Amniotic stem cell (primary cell): ENCODE measurements around the gene LYPD3.

ENCODE experiments used
- DNase-seq: peaks from one replicate; lab custom pipeline; 2025; lab: John Stamatoyannopoulos, UW

The LYPD3 gene

DNA sequence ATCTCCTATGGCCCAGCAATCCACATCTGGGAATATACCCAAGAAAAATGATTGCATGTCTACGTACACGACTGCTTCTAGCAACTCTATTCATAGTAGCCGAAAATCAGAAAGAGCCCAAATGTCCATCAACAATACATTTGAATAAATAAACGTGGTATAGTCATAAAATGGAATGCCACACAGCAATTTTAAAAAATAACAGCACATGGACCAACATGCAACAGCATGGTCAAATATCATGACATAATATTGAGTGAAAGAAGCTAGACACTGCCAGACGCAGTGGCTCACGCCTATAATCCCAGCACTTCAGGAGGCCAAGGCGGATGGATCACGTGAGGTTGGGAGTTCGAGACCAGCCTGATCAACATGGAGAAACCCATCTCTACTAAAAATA, 34.4 kb downstream of the LYPD3 start:
- DNase-seq = no peak

DNA sequence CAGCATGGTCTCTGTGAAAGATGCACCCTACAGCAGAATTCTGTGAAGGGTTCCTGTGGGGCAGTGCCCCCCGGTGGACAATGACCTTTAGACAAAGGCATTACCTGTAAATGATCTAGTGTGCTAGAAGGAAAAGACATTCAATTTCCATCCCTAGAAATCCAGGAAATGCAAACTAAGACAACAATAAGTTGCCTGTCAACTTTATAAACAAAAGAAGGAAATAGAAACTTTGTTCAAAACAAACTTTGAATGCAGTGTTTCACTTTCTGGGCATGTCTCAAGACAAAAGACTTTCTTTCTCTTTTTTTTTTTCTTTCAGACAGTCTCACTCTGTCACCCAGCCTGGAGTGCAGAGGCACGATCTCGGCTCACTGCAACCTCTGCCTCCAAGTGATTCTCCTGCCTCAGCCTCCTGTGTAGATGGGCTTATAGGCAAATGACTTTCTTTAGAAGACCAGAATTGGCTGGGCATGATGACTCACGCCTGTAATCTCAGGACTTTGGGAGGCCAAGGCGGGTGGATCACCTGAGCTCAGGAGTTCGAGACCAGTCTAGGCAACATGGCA, 35.2 kb downstream of the LYPD3 start:
- DNase-seq = no peak

DNA sequence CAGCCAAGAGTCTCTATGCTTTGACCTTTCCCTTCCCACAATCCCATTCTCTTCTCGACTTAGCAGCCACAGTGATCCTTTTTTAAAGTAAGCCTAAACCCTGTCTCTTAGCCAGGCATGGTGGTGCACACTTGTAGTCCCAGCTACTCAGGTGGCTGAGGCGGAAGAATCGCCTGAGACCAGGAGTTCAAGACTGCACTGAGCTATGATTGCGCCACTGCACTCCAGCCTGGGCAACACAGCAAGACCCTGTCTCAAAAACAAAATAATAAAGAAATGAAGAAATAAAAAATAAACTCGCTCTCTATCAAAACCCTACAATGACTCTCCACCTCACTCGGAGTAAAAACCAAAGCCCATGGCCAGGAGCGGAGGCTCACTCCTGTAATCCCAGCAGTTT, 36.0 kb downstream of the LYPD3 start:
- DNase-seq = no peak

DNA sequence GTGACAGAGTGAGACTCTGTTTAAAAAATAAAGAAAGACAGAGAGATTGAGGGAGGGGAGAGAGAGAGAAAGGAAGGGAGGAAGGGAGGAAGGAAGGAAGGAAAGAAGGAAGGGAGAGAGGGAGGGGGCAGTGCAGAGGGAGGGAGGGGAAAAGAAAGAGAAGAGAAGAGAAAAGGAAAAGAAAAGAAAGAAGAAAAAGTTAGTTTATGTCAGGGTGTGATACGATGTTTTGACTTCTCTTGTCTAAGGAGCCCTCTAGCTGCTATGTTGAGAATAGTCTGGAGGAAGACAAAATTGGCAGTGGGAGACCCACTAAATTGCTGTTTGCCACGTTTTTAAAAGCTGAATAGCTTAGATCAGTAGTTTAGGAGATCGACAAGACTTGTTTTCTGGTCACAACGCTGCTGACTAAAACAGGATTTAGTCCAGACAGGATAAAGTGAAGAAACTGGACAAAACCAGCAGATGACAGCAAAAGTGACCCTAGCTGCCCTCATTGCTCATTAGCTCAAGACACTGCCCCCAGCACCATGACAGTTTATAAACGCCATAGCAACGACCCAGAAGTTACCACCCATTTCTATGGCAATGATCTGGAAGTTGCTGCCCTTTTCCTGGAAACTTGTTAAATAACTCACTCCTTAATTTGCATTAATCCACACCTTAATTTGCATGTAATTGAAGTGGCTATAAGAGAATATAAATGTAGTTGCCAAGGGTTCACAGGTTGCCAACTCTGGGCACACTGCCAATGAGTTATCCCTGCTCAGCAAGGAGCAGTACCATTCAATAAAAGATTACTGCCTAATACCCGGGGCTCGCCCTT, 39.6 kb downstream of the LYPD3 start:
- DNase-seq = no peak

DNA sequence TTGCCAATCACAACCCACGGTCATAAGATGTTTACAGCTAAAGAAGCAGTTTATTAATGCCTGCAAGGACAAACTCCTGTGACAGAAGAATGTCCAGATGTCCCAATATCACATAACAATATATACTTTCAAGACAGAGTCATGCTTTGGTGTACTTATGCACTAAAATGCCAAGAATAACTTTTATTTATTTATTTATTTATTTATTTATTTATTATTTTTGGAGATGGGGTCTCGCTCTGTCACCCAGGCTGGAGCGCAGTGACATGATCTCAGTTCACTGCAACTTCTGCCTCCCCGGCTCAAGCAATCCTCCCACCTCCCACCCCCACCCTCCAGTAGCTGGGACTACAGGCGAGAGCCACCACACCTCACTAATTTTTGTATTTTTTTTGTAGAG, 41.6 kb downstream of the LYPD3 start:
- DNase-seq = no peak

DNA sequence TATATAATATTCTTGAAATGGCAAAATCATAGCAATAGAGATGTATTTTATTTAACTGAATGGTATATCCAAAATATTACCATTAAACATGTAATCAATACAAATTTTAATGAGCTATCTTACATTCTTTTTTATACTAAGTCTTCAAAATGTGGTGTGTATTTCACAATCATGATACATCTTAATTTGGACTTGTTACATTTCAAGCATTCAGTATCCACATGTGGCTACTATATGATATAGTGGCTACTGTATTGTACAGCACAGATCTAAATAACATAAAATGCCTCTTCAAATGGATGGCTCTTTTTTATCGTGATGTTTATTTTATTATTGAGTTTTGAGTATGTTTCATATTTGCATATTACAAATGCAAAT, 42.7 kb downstream of the LYPD3 start:
- DNase-seq = no peak

DNA sequence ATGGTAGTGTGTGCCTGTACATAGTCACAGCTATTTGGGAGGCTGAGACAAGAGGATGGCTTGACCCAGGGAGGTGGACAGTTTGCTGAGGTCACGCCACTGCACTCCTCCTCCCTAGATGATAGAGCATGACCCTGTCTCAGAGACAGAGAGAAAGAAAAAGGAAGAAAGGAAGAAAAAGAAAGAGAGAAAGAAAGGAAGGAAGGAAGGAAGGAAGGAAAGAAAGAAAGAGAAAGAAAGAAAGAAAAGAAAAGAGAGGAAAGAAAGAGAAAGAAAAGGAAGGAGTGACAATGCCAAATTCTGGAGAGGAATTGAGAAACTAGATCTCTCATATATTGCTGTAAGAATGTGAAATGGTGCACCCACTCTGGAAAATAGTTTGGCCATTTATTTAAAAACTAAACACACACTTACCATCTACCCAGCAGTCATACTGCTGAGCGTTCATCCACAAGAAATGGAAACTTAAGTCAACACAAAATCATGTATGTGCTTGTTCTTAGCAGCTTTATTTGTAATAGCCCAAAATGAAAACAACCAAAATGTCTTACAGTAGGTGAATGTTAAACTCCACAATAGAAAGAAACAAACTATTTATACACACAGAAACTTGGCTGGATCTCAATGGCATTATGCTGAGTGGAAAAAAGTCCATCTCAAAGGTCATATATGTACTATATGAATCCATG, 43.3 kb downstream of the LYPD3 start:
- no peak for DNase-seq

DNA sequence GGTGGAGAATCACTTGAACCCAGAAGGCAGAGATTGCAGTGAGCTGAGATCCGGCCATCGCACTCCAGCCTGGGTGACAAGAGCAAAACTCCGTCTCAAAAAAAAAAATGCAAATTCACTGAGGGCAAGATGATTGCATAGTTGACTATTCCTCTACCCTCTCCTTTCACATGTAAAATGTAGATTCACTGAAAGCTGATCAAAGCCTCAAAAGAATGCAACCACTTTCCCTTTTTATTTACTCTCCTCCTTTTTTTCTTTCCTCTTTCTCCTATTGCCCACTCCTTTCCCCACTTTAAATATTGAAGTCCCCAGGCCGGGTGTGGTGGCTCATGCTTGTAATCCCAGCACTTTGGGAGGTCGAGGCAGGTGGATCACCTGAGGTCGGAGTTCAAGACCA, 44.5 kb downstream of the LYPD3 start:
- DNase-seq = no peak

DNA sequence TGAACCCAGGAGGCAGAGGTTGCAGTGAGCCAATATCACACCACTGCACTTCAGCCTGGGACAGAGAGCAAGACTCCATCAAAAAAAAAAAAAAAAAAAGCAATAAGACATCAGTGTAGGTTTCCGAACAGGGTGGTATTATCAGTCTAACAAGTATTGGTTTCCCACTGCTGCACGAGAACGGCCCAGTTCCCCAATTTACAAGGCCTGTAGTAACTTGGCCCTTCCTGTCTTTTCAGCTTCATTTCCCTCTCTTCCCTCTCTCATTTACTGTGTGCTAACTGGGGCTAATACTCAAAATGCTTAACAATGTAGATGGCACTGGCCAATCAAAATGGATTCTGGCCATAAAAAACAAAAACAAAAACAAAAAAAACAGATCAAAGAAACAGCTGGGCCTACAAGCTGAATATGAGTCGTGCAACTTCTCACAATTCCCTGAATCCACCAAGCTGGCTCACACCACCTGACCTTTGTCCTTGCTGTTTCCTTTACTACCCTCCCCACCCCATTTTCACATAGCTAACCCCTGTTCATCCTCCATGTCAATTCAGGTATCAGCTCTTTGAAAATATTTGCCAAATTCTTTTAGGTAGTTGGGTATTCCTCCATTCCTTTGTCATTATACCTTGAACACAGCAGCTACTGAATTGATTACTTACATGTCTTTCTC, 48.3 kb downstream of the LYPD3 start:
- no peak for DNase-seq

DNA sequence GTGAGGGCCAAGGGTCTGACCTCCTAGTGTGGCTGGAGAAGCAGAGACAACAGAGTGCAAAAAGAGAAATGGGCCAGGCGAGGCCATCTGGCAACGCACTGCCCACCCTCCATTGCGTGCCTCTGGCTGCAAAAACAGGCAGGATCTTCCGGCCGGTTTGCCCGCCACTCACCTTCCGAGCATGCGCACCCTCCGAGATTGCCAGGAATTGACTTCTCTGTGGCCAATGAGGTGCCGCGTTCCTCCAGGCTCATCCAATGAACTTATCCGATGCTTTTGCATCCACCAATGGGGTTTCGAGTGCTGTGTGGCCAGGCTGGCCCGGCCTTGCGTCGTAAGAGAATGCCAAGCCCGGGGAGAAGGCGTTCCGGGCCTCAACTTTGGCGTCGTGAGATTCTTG, 50.9 kb downstream of the LYPD3 start, which contains the start of gene TEX101:
TSS of gene TEX101 (plus strand) at position 337 of the 400 bp plus-strand sequence. CDS start 1,030 bp downstream, outside the sequence.
- DNase-seq = no peak

DNA sequence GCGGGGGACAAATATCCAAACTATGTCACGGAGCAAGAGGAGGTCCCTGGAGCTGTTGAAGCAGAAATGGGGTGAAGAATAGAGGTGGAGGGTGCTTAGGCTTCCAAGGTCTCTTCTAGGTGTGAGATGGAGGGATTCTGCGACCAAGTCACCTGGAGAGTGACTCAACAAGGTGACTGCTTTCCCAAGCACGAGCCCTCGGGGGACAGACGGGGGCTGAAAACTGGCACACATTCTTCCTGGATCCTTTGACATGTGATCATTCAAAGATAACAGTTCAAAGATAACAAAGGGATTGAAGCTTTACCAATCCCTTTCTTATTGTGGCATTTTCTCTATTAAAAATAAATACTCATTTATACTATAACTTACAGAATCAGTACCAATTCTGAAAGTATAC, 53.0 kb downstream of the LYPD3 start:
- no peak for DNase-seq
